IPS DF 4.7 (cell line): ENCODE data around the gene KIF26A.

Experiments used
- DNase-seq: peaks from one replicate; pipeline ENCODE4 v3.0.0-alpha.2; 2013; ENCODE audit warnings: low spot score; ENCODE audit errors: extremely low read depth

Gene KIF26A

DNA sequence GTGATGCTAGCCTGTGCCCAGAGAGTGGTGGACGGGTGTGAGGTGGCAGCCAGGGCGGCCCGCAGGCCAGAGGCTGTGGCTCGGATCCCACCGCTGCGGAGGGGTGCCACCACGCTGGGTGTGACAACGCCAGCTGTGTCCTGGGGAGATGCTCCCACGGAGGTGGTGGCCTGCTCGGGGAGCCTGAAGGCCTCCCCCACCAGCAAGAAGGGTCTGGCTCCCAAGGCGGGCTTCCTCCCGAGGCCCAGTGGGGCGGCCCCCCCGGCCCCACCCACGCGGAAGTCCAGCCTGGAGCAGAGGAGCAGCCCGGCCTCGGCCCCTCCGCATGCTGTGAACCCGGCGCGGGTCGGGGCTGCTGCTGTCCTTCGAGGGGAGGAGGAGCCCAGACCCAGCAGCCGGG, 38.2 kb downstream of the KIF26A start:
- DNase-seq, result no peak

DNA sequence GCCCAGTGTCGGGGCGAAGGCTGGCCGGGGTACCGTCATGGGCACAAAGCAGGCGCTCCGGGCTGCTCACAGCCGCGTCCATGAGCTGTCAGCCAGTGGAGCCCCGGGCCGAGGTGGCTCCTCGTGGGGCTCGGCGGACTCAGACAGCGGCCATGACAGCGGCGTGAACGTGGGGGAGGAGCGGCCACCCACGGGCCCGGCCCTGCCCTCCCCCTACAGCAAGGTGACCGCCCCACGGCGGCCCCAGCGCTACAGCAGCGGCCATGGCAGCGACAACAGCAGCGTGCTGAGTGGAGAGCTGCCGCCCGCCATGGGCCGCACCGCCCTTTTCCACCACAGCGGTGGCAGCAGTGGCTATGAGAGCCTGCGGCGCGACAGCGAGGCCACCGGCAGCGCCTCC, 39.0 kb downstream of the KIF26A start:
- DNase-seq, result no peak

DNA sequence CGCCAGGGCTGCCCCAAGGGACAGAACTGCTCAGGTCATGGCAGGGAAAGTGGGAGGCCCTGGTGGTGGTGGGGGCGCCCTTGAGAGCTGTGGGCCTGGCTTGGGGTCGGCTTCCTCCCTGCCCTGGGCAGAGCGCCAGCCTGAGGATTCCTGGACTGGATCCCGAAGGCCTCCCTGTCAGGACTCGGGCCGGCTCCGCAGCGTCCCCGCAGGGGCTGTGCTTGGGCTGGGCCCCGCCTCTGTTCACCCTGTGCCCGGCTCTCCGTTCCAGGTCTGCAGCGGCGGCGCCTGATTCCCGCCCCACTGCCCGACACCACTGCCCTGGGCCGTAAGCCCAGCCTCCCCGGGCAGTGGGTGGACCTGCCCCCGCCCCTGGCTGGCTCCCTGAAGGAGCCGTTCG, 39.9 kb downstream of the KIF26A start:
- DNase-seq, result no peak

DNA sequence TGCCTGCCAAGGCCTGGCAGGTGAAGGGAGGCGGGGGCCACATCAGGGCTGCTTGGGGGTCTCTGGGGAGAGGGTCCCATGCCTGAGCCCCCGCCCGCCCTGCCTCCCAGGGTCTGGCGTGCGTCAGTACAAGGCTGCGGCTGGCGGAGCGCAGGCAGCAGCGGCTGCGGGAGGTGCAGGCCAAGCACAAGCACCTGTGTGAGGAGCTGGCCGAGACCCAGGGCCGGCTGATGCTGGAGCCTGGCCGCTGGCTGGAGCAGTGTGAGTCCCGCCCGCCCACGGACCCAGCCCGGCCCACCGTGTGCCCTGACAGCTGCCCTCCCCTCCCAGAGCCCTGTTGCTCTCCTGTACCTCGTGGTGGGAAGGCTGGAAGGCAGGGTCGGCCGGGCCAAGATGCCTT, 40.7 kb downstream of the KIF26A start:
- DNase-seq, result no peak

DNA sequence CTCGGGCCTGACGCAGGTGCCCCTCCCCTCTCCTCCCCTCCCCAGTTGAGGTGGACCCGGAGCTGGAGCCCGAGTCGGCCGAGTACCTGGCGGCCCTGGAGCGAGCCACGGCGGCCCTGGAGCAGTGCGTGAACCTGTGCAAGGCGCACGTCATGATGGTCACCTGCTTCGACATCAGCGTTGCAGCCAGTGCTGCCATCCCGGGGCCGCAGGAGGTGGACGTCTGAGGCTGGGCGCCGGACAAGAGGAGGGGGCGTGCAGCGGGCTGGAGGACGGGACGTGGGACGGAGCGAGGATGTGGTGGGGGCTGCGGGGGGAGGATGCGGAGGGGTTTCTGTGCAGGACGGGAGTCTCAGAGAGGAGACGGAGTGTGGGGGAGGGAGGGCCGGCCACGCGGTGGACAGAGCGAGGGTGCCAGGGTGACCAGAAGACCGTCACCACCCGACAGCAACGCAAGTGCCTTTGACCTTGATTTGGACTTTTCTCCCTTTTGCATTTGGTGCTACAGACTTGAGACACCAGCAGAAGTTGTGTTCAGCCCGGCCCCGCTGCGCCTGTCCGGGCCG, 41.3 kb downstream of the KIF26A start:
- no peak for DNase-seq

DNA sequence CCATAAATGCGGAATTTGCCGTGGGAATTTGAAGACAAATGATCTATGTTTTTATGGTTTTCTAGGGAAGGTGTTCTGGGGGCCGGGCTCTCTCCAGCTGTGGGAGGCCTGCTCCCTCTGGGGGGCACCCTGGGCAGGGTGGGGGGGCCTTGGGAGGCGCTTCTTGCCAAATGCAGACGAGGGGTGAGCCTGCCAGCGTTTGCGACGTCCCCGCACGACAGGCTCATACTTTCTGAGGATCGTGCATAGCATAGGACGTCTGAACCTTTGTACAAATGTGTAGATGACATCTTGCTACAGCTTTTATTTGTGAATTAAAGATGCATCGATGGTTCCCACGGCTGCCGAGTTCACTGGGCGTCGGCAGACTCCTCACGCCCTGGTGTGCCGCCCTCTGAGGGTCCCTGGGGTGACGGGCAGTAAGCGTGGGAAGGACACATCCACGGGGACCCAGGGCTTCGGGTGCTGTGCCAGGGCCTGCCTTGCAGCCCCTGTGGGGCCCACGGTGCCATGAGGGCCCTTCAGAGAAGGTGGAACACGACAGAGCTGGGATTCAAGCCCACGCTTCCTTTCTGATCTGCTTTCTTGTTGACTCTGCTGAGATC, 42.3 kb downstream of the KIF26A start:
- DNase-seq, result no peak

DNA sequence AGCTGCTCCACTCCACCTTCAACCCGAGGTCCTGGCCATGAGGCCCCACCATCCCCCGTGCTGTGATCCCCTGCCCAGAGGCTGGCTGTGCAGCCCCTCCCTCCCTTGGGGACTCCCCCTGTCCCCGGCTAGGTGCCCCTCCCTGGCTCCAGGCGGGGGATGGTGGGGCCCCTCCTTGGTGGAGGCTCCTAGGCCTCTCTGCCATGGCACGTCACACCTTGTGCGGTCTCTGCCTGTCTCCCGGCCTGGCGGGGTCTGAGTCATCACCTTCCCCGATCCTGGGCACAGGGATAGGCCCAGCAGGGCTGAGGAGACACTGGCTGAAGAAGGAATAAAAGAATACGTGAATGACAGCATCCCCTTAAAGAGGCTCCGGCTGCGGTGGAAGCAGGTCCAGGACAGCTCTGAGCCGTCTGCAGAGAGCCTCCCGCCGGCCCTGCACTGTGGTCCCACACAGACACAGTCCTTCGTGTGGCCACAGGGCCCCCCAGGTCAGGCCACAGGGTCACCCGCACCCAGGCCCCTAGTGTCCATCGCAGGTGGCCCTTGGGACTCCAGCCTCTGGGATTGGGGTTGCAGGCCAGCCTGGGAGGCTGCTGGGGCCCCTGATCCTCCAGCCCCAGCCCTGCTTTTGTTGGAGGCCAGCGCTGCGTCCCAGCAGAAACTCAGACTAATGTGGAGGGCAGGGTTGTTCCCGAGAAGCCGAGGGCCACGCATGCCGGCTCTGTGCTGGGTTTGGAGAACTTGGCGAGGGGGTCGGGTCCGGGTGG, 43.6 kb downstream of the KIF26A start:
- no peak for DNase-seq

DNA sequence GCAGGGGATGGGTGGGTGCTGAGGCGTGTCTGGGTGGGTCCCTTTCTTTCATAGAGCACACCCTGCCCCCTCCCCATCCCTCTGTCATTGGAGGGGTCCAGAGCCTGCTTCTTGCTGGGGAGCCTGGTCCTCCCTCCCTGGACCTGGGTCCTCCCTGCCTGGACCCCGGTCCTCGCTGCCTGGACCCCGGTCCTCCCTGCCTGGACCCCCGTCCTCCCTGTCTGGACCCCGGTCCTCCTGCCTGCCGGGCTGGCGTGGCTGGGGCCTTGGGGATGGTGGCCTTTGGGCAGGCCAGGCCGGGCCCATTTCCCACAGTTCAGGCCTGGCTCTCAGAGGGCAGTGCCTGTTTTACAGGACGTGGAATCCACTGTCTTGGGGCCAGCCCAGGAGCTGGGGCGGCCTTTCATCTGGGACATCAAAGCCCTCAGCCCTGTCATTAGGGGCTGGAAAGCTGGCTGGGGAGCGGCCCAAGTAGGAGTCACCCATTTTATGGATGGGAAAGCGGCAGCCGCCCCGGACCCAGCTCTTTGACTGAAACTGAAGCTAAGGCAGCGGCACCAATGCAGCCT, 44.6 kb downstream of the KIF26A start:
- DNase-seq, result no peak

DNA sequence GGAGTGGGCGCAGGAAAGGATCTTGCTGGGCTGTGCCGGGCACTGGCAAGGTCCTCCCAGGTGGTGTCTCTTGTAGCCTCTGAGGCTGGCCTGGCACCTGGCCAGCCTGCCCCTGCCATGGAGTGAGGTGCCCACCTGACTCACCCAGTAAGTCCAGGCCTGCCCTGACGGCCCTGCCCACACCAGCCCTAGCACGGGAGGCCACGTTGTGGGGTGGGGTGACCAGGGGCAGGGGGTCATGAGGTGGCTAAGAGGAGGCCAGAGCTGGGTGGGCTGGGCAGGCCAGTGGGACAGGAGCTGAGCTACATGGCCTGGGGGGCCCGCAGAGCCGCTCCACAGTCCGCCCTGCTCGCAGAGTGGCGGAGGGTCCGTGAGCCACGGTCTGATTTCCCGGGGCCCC, 45.4 kb downstream of the KIF26A start:
- no peak for DNase-seq

DNA sequence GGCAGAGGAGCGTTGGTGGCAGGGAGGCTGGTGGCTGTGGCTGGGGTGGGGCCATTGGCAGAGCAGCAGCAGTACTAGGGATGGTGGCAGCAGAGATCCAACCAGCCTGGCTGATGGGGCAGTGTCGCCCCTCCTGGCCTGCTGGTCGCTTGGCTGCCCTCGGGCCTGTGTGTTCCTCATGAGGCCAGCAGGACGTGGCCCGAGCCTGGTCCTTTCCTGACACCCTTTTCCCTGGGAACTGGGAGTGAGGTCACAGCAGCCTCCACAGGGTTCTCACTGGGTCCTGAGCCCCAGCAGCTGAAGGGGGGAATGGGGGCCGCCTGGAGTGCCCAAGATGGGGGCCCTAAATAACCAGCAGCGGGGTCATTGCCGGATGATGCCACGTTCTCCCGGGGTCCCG, 46.1 kb downstream of the KIF26A start:
- no peak for DNase-seq

DNA sequence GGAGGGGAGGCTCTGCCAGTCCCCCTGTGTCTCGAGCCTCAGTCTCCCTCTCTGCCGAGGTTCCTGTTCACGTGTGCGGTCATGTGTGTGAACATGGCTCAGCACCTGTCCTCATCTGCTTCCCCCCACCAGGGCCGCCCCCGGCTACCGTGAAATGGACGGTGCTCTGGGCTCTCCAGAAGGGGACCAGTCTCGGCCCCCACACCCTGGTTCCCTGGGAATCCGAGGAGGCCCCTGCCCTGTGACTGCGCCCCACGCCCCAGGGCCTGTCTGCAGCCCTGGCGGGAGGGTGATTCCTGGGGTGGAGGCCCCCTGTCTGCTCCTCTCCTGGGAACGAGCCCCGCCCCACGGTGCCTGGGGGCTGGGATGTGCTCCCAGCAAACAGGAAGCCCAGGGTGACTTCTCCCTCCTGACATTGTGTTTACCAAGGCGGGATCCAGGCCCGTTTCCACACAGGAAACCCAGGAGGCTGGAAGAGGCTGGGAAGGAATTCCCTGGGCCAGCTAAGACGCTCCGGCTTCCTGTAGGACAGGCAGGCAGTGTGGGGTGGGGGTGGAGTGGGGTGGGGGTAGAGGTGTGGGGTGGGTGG, 46.6 kb downstream of the KIF26A start:
- no peak for DNase-seq

DNA sequence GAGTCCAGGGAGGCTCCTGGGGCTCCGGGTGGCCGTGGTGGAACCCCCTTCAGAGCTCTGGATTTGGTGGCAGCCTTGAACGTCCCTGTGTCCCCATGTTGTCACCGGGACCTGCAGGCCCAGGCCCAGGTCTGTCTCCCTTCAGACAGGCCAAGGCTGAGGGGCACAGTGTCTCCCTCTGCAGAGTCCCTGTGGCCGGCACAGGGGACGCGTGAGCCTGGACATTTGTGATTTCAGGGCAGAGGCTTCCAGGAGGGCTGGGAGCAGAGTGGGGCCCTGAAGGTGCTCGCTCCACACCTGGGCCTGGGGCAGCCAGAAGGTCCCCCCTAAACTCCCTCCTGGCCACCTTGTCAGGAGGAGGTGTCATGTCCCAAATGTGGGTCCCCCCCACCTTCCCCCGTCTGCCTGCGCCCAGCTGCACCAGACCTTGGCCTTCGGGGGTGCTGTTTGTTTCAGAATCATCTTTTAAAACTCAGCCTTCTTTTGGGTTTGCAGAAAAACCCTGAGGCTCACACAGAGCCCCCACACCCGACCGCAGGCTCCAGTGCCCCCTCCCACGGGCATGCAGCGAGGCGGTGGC, 47.6 kb downstream of the KIF26A start:
- DNase-seq, result no peak

DNA sequence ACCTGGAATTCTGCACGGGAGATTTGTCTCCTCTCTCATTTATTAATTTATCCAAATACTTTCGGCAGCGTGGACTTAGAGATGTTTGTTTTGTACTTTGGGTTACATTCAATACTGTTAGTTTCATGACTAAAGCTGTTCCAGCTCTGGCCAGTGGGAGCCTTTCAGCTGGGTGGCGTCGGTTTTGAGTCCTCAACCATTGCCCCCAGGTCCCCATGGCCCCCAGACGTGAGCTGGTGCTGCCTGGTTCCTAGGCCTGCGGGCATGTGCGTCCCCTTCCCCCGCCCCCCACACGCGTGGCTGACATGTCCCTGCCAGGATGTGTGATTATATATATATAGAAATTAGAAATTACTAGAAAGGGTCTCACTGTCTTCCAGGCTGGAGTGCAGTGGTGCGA, 48.2 kb downstream of the KIF26A start:
- no peak for DNase-seq

DNA sequence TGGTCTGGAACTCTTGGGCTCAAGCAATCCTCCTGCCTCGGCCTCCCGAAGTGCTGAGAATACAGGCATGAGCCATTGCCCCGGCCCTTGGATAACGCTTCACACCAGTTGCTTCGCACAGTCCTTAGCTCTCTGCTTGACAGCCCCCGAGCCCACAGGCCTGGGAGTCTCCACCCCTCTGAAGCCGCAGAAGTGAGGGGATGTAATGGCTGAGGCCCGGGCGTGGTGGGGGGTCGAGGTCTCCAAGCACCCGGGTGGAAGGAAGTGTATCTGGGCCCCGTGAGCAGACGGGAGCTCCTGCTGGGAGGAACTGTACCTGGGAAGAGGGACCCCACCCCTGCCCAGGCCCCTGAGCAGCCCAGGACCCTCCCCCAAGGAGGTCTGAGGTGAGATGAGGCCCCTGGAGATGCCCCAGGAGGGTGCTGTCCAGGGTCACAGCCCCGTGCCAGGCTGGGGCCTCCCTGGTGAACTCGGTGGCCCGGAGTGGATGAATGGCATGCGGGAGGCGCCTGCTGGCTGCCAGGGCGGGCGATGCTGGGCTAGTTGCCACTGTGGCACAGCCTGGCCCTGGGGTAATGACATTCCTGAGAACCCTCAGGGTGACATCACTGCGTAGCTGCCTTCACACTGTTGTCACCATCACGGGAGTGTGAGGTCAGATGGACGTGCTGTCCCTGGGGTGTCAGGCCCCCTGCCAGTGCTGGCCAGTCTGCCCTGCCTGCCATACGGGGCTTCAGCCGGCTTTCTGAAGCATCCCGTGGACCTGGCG, 48.9 kb downstream of the KIF26A start:
- DNase-seq, result no peak

DNA sequence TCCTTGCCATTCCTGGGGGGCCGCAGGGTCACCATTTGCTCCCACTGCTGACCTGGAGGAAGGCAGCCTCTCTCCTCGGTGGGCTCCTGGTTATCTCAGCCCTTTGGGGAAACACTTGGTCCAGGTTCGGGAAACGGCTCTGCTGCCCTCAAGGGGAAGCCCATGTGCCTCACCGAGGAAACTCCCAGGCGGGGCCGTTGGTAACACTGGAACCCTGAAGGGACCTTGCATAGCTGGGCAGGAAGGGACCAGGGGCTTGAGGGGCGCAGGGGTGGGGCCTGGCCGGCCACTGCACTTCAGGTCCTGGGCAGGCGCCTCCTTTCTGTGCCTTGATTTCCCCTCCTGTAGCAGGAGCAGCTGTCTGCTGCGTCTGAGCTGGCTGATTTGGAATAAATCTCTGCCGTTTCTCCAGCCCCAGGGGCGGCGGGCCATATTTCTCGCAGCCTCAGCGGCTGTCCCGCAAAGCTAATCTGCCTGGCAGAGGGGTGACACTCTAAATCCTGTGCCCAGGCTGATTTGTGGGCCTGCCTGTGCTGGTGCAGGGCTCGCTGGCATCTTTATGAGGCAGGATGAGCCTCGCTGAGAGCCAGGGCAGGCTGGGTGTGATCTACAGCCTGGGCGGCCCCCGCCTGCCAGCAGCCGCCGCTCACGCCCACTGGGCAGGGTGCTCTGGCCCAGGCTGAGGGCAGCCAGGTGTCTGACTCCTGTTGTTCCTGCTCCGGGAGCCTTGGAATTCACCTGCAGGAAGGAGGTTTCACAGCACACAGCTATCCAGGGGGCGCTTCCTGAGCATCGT, 49.7 kb downstream of the KIF26A start:
- no peak for DNase-seq

DNA sequence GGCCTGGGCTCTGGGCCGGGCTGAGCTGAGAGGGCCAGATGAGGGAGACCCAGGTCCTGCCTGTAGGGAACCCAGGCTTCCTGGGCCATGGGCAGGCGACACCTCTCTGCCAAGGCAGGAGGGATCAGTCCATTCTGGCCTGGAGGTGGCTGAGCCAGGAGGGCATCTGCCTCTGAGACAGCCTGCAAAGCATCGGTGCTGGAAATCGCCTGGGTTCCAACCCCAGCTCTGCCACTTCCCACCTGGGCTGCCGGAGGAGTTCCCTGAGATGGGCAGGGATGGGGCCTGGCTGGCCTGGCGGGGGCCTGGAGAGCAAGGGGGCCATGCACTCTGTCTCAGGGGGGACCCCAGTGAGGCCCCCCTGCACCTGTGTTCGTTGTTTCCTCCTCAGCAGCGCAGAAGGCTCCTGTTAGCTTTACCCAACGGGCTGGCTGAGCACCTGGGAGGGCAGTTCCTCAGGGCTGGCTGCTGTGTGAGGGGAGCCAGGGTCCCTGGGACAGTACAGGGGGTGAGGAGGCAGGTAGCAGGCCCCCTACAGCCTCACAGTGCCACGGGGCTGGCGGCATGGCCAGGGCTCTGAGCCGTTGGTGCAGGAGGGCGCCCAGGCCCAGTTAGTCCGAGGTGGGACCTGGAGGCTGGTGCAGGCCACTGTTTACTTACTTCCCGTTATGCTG, 50.5 kb downstream of the KIF26A start:
- DNase-seq, result no peak

DNA sequence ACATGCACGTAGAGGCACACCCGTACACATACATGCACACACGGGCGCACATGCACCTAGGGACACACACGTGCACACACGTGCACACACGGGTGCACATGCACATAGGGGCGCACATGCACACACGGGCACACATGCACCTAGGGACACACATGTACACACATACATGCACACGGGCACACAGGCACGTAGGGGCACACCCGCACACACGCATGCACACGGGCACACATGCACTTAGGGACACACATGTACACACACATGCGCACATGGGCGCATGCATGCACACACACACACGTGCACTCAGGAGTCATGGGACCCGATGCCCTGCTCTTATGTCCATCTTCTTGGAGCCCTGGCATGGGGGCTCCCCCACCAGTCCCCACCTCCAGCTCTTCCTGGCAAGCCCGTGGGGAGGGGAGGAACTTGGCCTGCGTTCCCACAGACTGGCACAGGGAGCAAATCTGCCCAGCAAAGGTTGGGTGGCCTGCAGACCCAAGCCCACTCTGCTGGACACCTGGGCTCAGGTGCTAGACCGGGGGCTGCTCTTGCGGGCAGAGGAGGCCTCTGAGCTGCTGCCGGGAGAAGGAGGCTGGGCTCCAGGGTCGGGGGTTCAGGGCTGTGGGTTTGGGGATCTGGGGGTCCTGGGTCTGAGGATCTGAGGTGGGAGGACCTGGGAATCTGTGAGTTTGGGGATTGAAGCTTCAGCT, 51.4 kb downstream of the KIF26A start:
- no peak for DNase-seq

DNA sequence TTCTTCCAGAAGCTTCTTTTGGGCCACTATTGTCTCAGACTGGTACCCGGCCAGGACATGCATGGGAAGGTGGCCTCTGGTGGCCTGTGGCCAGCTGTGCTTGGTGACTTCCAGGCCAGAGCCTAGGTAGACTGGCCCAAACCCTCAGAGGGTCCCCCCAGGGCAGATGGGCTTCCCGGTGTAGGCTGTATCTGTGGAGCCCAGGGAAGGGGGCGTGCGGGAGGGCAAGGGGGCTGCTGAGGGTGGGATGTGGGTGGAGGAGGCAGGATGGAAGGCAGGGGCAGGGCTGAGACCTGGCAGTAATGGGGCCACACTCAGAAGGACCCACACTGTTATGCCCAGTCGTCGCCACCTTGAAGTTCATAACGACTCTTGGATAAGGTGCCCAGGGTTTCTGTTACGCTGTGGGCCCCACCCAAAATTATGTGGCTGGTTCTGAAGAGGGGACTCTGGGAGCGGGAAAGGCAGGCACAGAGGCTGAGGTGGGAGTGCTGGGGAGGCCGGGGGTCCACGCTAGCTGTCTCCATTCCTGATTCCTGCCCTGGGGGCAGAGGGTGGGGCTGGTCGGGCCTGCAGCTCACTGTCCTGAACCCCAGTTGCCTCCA, 52.1 kb downstream of the KIF26A start:
- no peak for DNase-seq
